Keratinocyte (primary cell): ENCODE measurements around the gene GRB14. TPM values are rescaled to one million over a fixed set of nuclear protein-coding genes. Genes with fewer than 3 reads are reported as not detected.
A peak's percentile ranks its signal among the peaks of the same experiment; 100 is the strongest.

Experiments used
- DNase-seq: peaks from one replicate; pipeline ENCODE4 v3.0.0-alpha.2; 2011; ENCODE audit warnings: low read depth, missing footprints, low spot score
- FAIRE-seq: peaks from 2 replicates; lab custom pipeline; 2011; peaks lifted over from hg19 to GRCh38; lab: Jason Lieb, UNC
- H2AFZ ChIP-seq: 2 replicates; pipeline ENCODE4 v1.6.0; 2012; ENCODE audit warnings: low read length, control low read depth, inconsistent platforms; ENCODE audit not compliant: control insufficient read depth
- H3K27ac ChIP-seq: 2 replicates; pipeline ENCODE4 v1.5.1; 2011; ENCODE audit warnings: low read length; ENCODE audit not compliant: control insufficient read depth, insufficient read depth
- H3K27me3 ChIP-seq: 3 replicates; pipeline ENCODE4 v1.6.0; 2011; ENCODE audit warnings: low read length; ENCODE audit not compliant: control insufficient read depth, insufficient read depth; ENCODE audit errors: extremely low read depth
- H3K36me3 ChIP-seq, 2 experiments: 2 replicates in 1 of 2; 3 replicates in 1 of 2; pipeline ENCODE4 v1.5.1; 2011; ENCODE audit warnings: low read length in 2 of 2, mild to moderate bottlenecking in 1 of 2; ENCODE audit not compliant: control insufficient read depth in 2 of 2, insufficient read depth in 2 of 2; ENCODE audit errors: extremely low read depth in 1 of 2
- H3K4me1 ChIP-seq: 3 replicates; pipeline ENCODE4 v1.5.1; 2011; ENCODE audit warnings: low read length; ENCODE audit not compliant: control insufficient read depth, insufficient read depth; ENCODE audit errors: extremely low read depth
- H3K4me2 ChIP-seq: 3 replicates; pipeline ENCODE4 v1.6.0; 2011; ENCODE audit warnings: low read depth, low read length; ENCODE audit not compliant: control insufficient read depth, insufficient read depth; ENCODE audit errors: extremely low read depth
- H3K4me3 ChIP-seq, 3 experiments: fragments of 200-600 bp in 1 of 3; sonication (generic) in 1 of 3; 2 replicates in 2 of 3; 3 replicates in 1 of 3; pipeline ENCODE4 v1.5.1; 2011 to 2016; ENCODE audit warnings: low read length in 3 of 3, mild to moderate bottlenecking in 3 of 3, control low read depth in 2 of 3, inconsistent platforms in 1 of 3, low read depth in 1 of 3, mixed read lengths in 1 of 3, mixed run types in 1 of 3, moderate library complexity in 1 of 3; ENCODE audit not compliant: control insufficient read depth in 2 of 3, insufficient read depth in 2 of 3; ENCODE audit errors: extremely low read depth in 1 of 3
- H3K79me2 ChIP-seq: 2 replicates; pipeline ENCODE4 v1.6.0; 2012; ENCODE audit warnings: low read length; ENCODE audit not compliant: control insufficient read depth, insufficient read depth
- H3K9ac ChIP-seq: 3 replicates; pipeline ENCODE4 v1.6.0; 2011; ENCODE audit warnings: low read length; ENCODE audit not compliant: control insufficient read depth, insufficient read depth; ENCODE audit errors: extremely low read depth
- H3K9me1 ChIP-seq: 3 replicates; pipeline ENCODE4 v1.6.0; 2011; ENCODE audit warnings: low read length; ENCODE audit not compliant: control insufficient read depth, insufficient read depth; ENCODE audit errors: extremely low read depth
- H3K9me3 ChIP-seq: 2 replicates; pipeline ENCODE4 v1.5.1; 2012; ENCODE audit warnings: low read depth, low read length; ENCODE audit not compliant: control insufficient read depth
- H4K20me1 ChIP-seq: 3 replicates; pipeline ENCODE4 v1.6.0; 2011; ENCODE audit warnings: low read length; ENCODE audit not compliant: control insufficient read depth, insufficient read depth; ENCODE audit errors: extremely low read depth
- EZH2 ChIP-seq: IDR thresholded peaks from one replicate; pipeline ENCODE4 v1.6.1; 2012; ENCODE audit warnings: inconsistent platforms, mild to moderate bottlenecking, low read length, moderate library complexity
- dilution Hi-C: fragments of 300-500 bp; cut with MboI; formaldehyde crosslinking; loops from one replicate; pipeline ENCODE4 v1.7.0; 2020; ENCODE audit warnings: low sequenced_read_pairs; ENCODE audit not compliant: extremely low pct_ligation_motif_present
- polyA plus RNA-seq, 5 experiments: library from polyadenylated mRNA; depleted of rRNA in 3 of 5; stranded (reverse) in 3 of 5; stranded (forward) in 1 of 5; unstranded in 1 of 5; fragments of >200 nt; gene quantifications; 1 replicate in 1 of 5; 2 replicates in 3 of 5; 3 replicates in 1 of 5; pipeline versions ENCODE4 v1.2.1 to v1.2.3, GENCODE V29; 2011 to 2012; ENCODE audit warnings: missing spikeins in 2 of 5, low read depth in 1 of 5, low replicate concordance in 1 of 5
- TF ChIP-seq, protein P1 (sequence below), 3 experiments: IDR thresholded peaks in 1 of 3; conservative IDR thresholded peaks in 1 of 3; optimal IDR thresholded peaks in 1 of 3; 2 replicates in 2 of 3; 3 replicates in 1 of 3; pipeline versions ENCODE3 to v1.5.1; 2011; ENCODE audit warnings: low read length in 3 of 3, mild to moderate bottlenecking in 3 of 3, moderate library complexity in 2 of 3, control low read depth in 1 of 3, inconsistent platforms in 1 of 3; ENCODE audit not compliant: insufficient read depth in 2 of 3; ENCODE audit errors: extremely low read depth in 1 of 3

GRB14 gene
- polyA plus RNA-seq, 1 donor (not counting 4 experiments of a cell fraction or from before 2014, with no cell fraction given) = 4.2 TPM

DNA sequence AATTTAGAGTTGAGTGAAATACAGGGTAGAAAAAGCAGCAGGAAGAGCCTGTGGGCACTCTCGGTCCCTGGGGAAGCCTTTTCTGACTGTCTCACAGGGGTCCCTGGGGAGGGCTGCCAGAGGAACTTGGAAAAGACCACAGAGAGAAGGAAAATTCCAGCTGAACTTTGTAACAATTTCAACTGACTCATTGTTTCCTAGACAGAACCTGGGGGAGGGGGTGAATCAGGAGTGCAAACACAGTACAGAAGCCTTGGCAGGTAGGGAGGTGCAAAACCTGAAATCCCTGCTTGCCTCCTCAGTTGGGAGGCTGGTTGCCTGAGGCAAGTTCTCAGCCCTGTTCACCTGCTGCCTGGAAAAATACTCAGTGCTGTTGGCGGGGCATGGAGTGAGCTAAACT is 106.8 kb downstream of the GRB14 start:
- TF ChIP-seq, protein P1, sequence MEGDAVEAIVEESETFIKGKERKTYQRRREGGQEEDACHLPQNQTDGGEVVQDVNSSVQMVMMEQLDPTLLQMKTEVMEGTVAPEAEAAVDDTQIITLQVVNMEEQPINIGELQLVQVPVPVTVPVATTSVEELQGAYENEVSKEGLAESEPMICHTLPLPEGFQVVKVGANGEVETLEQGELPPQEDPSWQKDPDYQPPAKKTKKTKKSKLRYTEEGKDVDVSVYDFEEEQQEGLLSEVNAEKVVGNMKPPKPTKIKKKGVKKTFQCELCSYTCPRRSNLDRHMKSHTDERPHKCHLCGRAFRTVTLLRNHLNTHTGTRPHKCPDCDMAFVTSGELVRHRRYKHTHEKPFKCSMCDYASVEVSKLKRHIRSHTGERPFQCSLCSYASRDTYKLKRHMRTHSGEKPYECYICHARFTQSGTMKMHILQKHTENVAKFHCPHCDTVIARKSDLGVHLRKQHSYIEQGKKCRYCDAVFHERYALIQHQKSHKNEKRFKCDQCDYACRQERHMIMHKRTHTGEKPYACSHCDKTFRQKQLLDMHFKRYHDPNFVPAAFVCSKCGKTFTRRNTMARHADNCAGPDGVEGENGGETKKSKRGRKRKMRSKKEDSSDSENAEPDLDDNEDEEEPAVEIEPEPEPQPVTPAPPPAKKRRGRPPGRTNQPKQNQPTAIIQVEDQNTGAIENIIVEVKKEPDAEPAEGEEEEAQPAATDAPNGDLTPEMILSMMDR (optimal IDR thresholded peaks at IDR 0.05 in 1 of 3, IDR thresholded peaks at IDR 0.05 in 1 of 3, conservative IDR thresholded peaks at IDR 0.05 in 1 of 3; ENCODE audit: extremely low read depth in 1 of 3, insufficient read depth in 2 of 3, low read length in 3 of 3) = no peak
- no peak for TF ChIP-seq EZH2
- H3K4me3 ChIP-seq = no peak overlapping the region
- H3K79me2 ChIP-seq = no peaks in the 10 kb centered on the region
- H3K9ac ChIP-seq = no peak overlapping the region
- FAIRE-seq (peak; percentile 81), DNase-seq (peak; percentile 45)
- H3K36me3 ChIP-seq = no peaks in the 10 kb centered on the region
- H3K9me1 ChIP-seq = no peaks in the 10 kb centered on the region
- peaks cover 12% of the 10 kb centered on the region for H3K4me1 ChIP-seq
- no peak overlapping the region for H3K27ac ChIP-seq
- dilution Hi-C loops = no loop called here
- H3K4me2 ChIP-seq = peak overlapping the region; percentile 46
- no peaks in the 10 kb centered on the region for H3K9me3 ChIP-seq
- no peaks in the 10 kb centered on the region for H3K27me3 ChIP-seq
- H4K20me1 ChIP-seq = no peaks in the 10 kb centered on the region
- no peak overlapping the region for H2AFZ ChIP-seq

DNA sequence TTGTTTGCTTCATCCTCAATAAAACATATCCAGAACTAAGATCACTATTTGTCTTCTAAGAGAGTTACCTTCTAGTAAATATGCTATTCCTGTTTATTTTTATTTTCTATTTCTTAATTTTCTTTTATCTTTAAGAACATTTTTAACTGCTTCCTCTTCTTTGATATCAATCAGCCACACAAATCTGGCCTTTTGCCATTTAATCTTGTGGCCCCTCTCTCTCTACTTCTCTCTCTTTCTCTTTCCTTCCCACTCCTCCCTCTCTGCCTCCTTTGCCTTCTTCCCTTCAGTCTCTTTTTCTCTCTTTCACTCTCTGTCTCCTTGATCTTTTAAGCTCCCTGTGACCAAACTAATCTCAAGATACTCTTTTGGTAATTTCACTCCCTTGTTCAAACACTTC is 108.4 kb downstream of the GRB14 start:
- TF ChIP-seq, protein P1 (optimal IDR thresholded peaks at IDR 0.05 in 1 of 3, IDR thresholded peaks at IDR 0.05 in 1 of 3, conservative IDR thresholded peaks at IDR 0.05 in 1 of 3; ENCODE audit: extremely low read depth in 1 of 3, insufficient read depth in 2 of 3, low read length in 3 of 3) = no peak
- no peak for TF ChIP-seq EZH2
- Histone ChIP-seq H3K4me2 (no peak overlapping the region), H3K9me1 (no peaks in the 10 kb centered on the region), H3K27me3 (no peaks in the 10 kb centered on the region), H3K4me3 (no peak overlapping the region), H4K20me1 (no peaks in the 10 kb centered on the region), H3K27ac (no peak overlapping the region), H3K36me3 (no peaks in the 10 kb centered on the region), H3K79me2 (no peaks in the 10 kb centered on the region), H3K9me3 (no peaks in the 10 kb centered on the region), H3K4me1 (peaks cover 12% of the 10 kb centered on the region), H3K9ac (no peak overlapping the region), H2AFZ (no peak overlapping the region)
- FAIRE-seq (no peak), DNase-seq (no peak)
- dilution Hi-C loops = no loop called here
